HepG2 (cell line): ENCODE data around the gene ATXN3L. TPM values are rescaled to one million over a fixed set of nuclear protein-coding genes. Genes with fewer than 3 reads are reported as not detected.

Experiments used
- ATAC-seq: fragments of 200-7000 bp; cut with Tn5 transposase; 3 replicates; pipeline ENCODE4 v1.9.1; 2020; ENCODE audit warnings: mild to moderate bottlenecking, moderate library complexity
- BruUV-seq: library from RNA; stranded (reverse); fragments of 400-500 nt; replicated peaks from 2 replicates; lab custom pipeline; 2021; lab: Mats Ljungman, UMichigan
- CTCF ChIA-PET: fragments of 300-600 bp; formaldehyde crosslinking; extraction: SDS; loops from one replicate; lab custom pipeline; 2021; ENCODE audit warnings: low total read pairs, inconsistent platforms, low intra/inter-chr PET ratio; lab: Yijun Ruan, JAX
- POLR2A ChIA-PET: fragments of 350-600 bp; sonication (Branson Sonifier 250); formaldehyde crosslinking; loops from one replicate; lab custom pipeline; 2020; ENCODE audit warnings: antibody characterized with exemption, inconsistent platforms; lab: Yijun Ruan, JAX
- DNase-seq: peaks from one replicate; pipeline ENCODE4 v3.0.0-alpha.2; 2015; ENCODE audit warnings: low spot score
- FAIRE-seq: peaks from 3 replicates; lab custom pipeline; 2011; peaks lifted over from hg19 to GRCh38; lab: Jason Lieb, UNC
- H2AFZ ChIP-seq: one replicate; pipeline ENCODE4 v1.6.1; 2011; ENCODE audit warnings: low read length, inconsistent platforms
- H3K27ac ChIP-seq: fragments of 300-600 bp; 3 replicates; pipeline ENCODE4 v1.8.0; 2011; ENCODE audit warnings: mixed run types, mild to moderate bottlenecking, mixed read lengths, low read length, inconsistent platforms; ENCODE audit not compliant: insufficient read depth; ENCODE audit errors: extremely low read length
- H3K27me3 ChIP-seq, 2 experiments: fragments of 200-600 bp in 1 of 2; 2 replicates in 1 of 2; 3 replicates in 1 of 2; pipeline versions ENCODE4 v1.6.0 to v1.8.0; 2011; ENCODE audit warnings: low read length in 2 of 2, mild to moderate bottlenecking in 2 of 2, moderate library complexity in 2 of 2, inconsistent platforms in 1 of 2; ENCODE audit not compliant: insufficient read depth in 2 of 2, control insufficient read depth in 1 of 2
- H3K36me3 ChIP-seq, 2 experiments: fragments of 200-600 bp in 1 of 2; replicated peaks in 1 of 2; 2 replicates in 1 of 2; 3 replicates in 1 of 2; pipeline versions ENCODE4 v1.5.1 to v1.8.0; 2011; ENCODE audit warnings: low read length in 2 of 2, inconsistent platforms in 1 of 2; ENCODE audit not compliant: insufficient read depth in 2 of 2, control insufficient read depth in 1 of 2
- H3K4me1 ChIP-seq: 2 replicates; pipeline ENCODE4 v1.5.1; 2012; ENCODE audit warnings: low read length, inconsistent platforms; ENCODE audit not compliant: insufficient read depth
- H3K4me2 ChIP-seq: 2 replicates; pipeline ENCODE4 v1.6.0; 2011; ENCODE audit warnings: low read depth, low read length, inconsistent platforms
- H3K4me3 ChIP-seq, 3 experiments: fragments of 200-600 bp in 1 of 3; sonication (generic), shearing (Covaris generic) in 1 of 3; replicated peaks in 1 of 3; 2 replicates each; pipeline ENCODE4 v1.5.1; 2011 to 2016; ENCODE audit warnings: low read length in 3 of 3, inconsistent platforms in 2 of 3, low read depth in 2 of 3, mild to moderate bottlenecking in 2 of 3, control low read depth in 1 of 3, mixed read lengths in 1 of 3; ENCODE audit not compliant: insufficient read depth in 1 of 3
- H3K79me2 ChIP-seq: one replicate; pipeline ENCODE4 v1.6.1; 2011; ENCODE audit warnings: low read length, inconsistent platforms; ENCODE audit not compliant: insufficient read depth
- H3K9ac ChIP-seq: 2 replicates; pipeline ENCODE4 v1.6.0; 2011; ENCODE audit warnings: mild to moderate bottlenecking, low read depth, low read length, inconsistent platforms; ENCODE audit not compliant: insufficient read depth
- H3K9me3 ChIP-seq: 2 replicates; pipeline ENCODE4 v1.5.1; 2012; ENCODE audit warnings: mild to moderate bottlenecking, low read length
- H4K20me1 ChIP-seq: 2 replicates; pipeline ENCODE4 v1.6.0; 2011; ENCODE audit warnings: inconsistent platforms, mild to moderate bottlenecking, low read length, moderate library complexity; ENCODE audit not compliant: insufficient read depth
- BORCS8-MEF2B ChIP-seq: sonication (generic); formaldehyde crosslinking; IDR thresholded peaks from 2 replicates; pipeline ENCODE4 v1.8.0; 2022; ENCODE audit warnings: mild to moderate bottlenecking, missing genetic modification reagents
- GLI4 ChIP-seq: sonication (generic); formaldehyde crosslinking; IDR thresholded peaks from 2 replicates; pipeline ENCODE4 v1.5.1; 2020; ENCODE audit warnings: missing genetic modification reagents, mild to moderate bottlenecking, moderate library complexity, borderline replicate concordance
- KLF13 ChIP-seq: sonication (generic); formaldehyde crosslinking; IDR thresholded peaks from 2 replicates; pipeline ENCODE4 v1.4.0; 2020; ENCODE audit warnings: mild to moderate bottlenecking, missing genetic modification reagents
- PAWR ChIP-seq: sonication (generic); formaldehyde crosslinking; IDR thresholded peaks from 2 replicates; pipeline ENCODE4 v1.4.0; 2020; ENCODE audit warnings: missing genetic modification reagents, mild to moderate bottlenecking, borderline replicate concordance
- REL ChIP-seq: sonication (generic); formaldehyde crosslinking; conservative IDR thresholded peaks from 2 replicates; pipeline ENCODE4 v1.8.0; 2022; ENCODE audit warnings: mild to moderate bottlenecking, missing genetic modification reagents, moderate library complexity
- ZNF343 ChIP-seq: sonication (generic); formaldehyde crosslinking; IDR thresholded peaks from 2 replicates; pipeline ENCODE4 v1.4.0; 2020; ENCODE audit warnings: mild to moderate bottlenecking, missing genetic modification reagents
- WGBS: methylation state at CpG from one replicate; pipeline ENCODE4 v1.1.6; 2017; ENCODE audit warnings: low lambda C conversion rate; 5-methylcytosine and 5-hydroxymethylcytosine counted together
- in situ Hi-C: cut with HindIII; loops from 2 replicates; pipeline ENCODE4 v1.10.0; 2017; ENCODE audit warnings: low pct_unique_long_range_greater_than_20kb; ENCODE audit not compliant: extremely low pct_ligation_motif_present
- intact Hi-C: fragments of 100-400 bp; cut with micrococcal nuclease; formaldehyde crosslinking; loops from one replicate; pipeline ENCODE4 v1.10.0; 2022; ENCODE audit not compliant: unreplicated experiment
- polyA plus RNA-seq, 8 experiments: library from polyadenylated mRNA; depleted of rRNA in 3 of 8; stranded (reverse) in 7 of 8; unstranded in 1 of 8; fragments of >200 nt; fragmentation: Illumina TruSeq in 4 of 8; extraction: Trizol in 4 of 8; gene quantifications; 2 replicates each; pipeline versions ENCODE4 v1.2.1 to v1.2.3, GENCODE V29; 2011 to 2016; ENCODE audit warnings: low read depth in 4 of 8, missing spikeins in 1 of 8, mixed read lengths in 1 of 8; ENCODE audit not compliant: insufficient read depth in 1 of 8
- total RNA-seq, 5 experiments: library from RNA; depleted of rRNA; stranded (reverse); fragments of >200 nt; fragmentation: Illumina TruSeq; extraction: Trizol; gene quantifications; 2 replicates each; pipeline ENCODE4 v1.2.3, GENCODE V29; 2016; ENCODE audit warnings: low read depth in 1 of 5
- TF ChIP-seq, protein P1 (sequence below): sonication (generic); formaldehyde crosslinking; IDR thresholded peaks from 2 replicates; pipeline ENCODE4 v1.4.0; 2020; ENCODE audit warnings: missing genetic modification reagents
- TF ChIP-seq, protein P2 (sequence below): IDR thresholded peaks from 2 replicates; pipeline ENCODE4 v1.6.1; 2012; ENCODE audit warnings: inconsistent platforms
- TF ChIP-seq, protein P3 (sequence below): sonication (generic); formaldehyde crosslinking; IDR thresholded peaks from 2 replicates; pipeline ENCODE4 v1.4.0; 2020; ENCODE audit warnings: missing genetic modification reagents

Gene ATXN3L
- total and polyA plus RNA-seq, 2 of the 13 experiments (the other 11 are each of a cell fraction or from before 2014, with no cell fraction given) = not detected

DNA sequence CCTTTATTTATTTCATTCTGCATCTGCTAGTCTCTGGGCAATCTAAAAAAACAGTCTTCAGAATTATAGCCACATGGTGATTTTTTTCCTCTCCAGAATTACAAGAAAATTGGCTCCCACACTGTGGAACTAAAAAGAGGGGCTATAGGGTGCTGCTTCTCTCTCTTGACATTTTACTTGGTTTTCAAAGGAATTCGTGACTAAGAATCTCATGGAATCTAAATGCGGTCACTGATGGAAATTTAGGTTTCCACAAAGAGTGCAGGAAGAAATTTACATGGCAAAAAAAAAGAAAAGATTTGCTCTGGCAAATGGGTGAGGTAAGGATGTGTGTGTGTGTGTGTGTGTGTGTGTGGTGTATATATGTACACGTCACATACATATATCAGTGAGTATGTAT is 10.2 kb downstream of the ATXN3L start:
- no peaks in the 10 kb centered on the region for H4K20me1 ChIP-seq
- POLR2A ChIA-PET = no interaction called here
- FAIRE-seq = no peak
- 0% methylated on average over 3 of the region's 3 CpGs for WGBS
- no peak overlapping the region for H3K4me2 ChIP-seq
- intact Hi-C loops = no loop called here
- H3K4me1 ChIP-seq = no peaks in the 10 kb centered on the region
- no peak overlapping the region for H3K4me3 ChIP-seq
- TF ChIP-seq KLF13 (CRISPR knock-in tag) (no peak), ZNF343 (CRISPR knock-in tag) (no peak), GLI4 (CRISPR knock-in tag) (no peak), PAWR (no peak), REL (CRISPR knock-in tag) (no peak), BORCS8-MEF2B (CRISPR knock-in tag) (no peak)
- TF ChIP-seq, protein P1, sequence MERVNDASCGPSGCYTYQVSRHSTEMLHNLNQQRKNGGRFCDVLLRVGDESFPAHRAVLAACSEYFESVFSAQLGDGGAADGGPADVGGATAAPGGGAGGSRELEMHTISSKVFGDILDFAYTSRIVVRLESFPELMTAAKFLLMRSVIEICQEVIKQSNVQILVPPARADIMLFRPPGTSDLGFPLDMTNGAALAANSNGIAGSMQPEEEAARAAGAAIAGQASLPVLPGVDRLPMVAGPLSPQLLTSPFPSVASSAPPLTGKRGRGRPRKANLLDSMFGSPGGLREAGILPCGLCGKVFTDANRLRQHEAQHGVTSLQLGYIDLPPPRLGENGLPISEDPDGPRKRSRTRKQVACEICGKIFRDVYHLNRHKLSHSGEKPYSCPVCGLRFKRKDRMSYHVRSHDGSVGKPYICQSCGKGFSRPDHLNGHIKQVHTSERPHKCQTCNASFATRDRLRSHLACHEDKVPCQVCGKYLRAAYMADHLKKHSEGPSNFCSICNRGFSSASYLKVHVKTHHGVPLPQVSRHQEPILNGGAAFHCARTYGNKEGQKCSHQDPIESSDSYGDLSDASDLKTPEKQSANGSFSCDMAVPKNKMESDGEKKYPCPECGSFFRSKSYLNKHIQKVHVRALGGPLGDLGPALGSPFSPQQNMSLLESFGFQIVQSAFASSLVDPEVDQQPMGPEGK (CRISPR knock-in tag) = no peak
- TF ChIP-seq, protein P2, sequence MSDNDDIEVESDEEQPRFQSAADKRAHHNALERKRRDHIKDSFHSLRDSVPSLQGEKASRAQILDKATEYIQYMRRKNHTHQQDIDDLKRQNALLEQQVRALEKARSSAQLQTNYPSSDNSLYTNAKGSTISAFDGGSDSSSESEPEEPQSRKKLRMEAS = no peak
- TF ChIP-seq, protein P3, sequence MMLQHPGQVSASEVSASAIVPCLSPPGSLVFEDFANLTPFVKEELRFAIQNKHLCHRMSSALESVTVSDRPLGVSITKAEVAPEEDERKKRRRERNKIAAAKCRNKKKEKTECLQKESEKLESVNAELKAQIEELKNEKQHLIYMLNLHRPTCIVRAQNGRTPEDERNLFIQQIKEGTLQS (CRISPR knock-in tag) = no peak
- no peak overlapping the region for H2AFZ ChIP-seq
- no peaks in the 10 kb centered on the region for H3K9me3 ChIP-seq
- CTCF ChIA-PET = no interaction called here
- H3K27me3 ChIP-seq = no peaks in the 10 kb centered on the region
- in situ Hi-C loops = no loop called here
- no peak overlapping the region for H3K9ac ChIP-seq
- no peaks in the 10 kb centered on the region for H3K36me3 ChIP-seq
- no TSS peak for BruUV-seq
- no peak overlapping the region for H3K27ac ChIP-seq
- H3K79me2 ChIP-seq = no peaks in the 10 kb centered on the region
- no peak for DNase-seq
- no peak for ATAC-seq
